Lower lobe of right lung (tissue), 2 donors: ENCODE measurements around the gene SH3BP1. TPM values are rescaled to one million over a fixed set of nuclear protein-coding genes. Genes with fewer than 3 reads are reported as not detected.
"Not testable (repeated sequence)": the region's sequence is repeated elsewhere in the genome, so short reads cannot be mapped to it uniquely, and the experiment has no call there.

ENCODE experiments used
- ATAC-seq, 2 donors: fragments of 200-7000 bp; cut with Tn5 transposase; one replicate each; pipeline ENCODE4 v1.9.1; 2020 to 2022; ENCODE audit warnings: mild to moderate bottlenecking in 2 of 2, moderate library complexity in 2 of 2
- DNase-seq: peaks from one replicate; pipeline ENCODE4 v3.0.0-alpha.2; 2020
- H3K27ac ChIP-seq: fragments of 200-600 bp; one replicate; pipeline ENCODE4 v1.8.0; 2022
- H3K27me3 ChIP-seq: fragments of 200-600 bp; one replicate; pipeline ENCODE4 v1.8.0; 2022; ENCODE audit warnings: low read depth
- H3K36me3 ChIP-seq: fragments of 200-600 bp; one replicate; pipeline ENCODE4 v1.8.0; 2022; ENCODE audit warnings: mild to moderate bottlenecking
- H3K4me1 ChIP-seq: fragments of 200-600 bp; one replicate; pipeline ENCODE4 v1.8.0; 2022
- H3K4me3 ChIP-seq: fragments of 200-600 bp; one replicate; pipeline ENCODE4 v1.8.0; 2022; ENCODE audit warnings: mild to moderate bottlenecking
- H3K9me3 ChIP-seq: fragments of 200-600 bp; one replicate; pipeline ENCODE4 v1.8.0; 2022
- intact Hi-C: fragments of 100-400 bp; cut with DNase I; formaldehyde crosslinking; loops from one replicate; pipeline ENCODE4 v1.11.0; 2022
- total RNA-seq: library from RNA; stranded (reverse); fragmentation: NEBNext Ultra II Directional; extraction: Animal tissue kit (Norgen Biotek cat#: 25700); gene quantifications from one replicate; pipeline ENCODE4 v1.2.1, GENCODE V29; 2021
- TF ChIP-seq, protein P1 (sequence below): fragments of 200-600 bp; IDR thresholded peaks from one replicate; pipeline ENCODE4 v1.8.0; 2022; ENCODE audit warnings: antibody characterized with exemption, mild to moderate bottlenecking
- donor health status: DM: no; HTN: yes; CAD: no; lungs with severe emphysema.

The SH3BP1 gene
- total RNA-seq, 1 donor from 2014 or later, result 34.8 TPM

DNA sequence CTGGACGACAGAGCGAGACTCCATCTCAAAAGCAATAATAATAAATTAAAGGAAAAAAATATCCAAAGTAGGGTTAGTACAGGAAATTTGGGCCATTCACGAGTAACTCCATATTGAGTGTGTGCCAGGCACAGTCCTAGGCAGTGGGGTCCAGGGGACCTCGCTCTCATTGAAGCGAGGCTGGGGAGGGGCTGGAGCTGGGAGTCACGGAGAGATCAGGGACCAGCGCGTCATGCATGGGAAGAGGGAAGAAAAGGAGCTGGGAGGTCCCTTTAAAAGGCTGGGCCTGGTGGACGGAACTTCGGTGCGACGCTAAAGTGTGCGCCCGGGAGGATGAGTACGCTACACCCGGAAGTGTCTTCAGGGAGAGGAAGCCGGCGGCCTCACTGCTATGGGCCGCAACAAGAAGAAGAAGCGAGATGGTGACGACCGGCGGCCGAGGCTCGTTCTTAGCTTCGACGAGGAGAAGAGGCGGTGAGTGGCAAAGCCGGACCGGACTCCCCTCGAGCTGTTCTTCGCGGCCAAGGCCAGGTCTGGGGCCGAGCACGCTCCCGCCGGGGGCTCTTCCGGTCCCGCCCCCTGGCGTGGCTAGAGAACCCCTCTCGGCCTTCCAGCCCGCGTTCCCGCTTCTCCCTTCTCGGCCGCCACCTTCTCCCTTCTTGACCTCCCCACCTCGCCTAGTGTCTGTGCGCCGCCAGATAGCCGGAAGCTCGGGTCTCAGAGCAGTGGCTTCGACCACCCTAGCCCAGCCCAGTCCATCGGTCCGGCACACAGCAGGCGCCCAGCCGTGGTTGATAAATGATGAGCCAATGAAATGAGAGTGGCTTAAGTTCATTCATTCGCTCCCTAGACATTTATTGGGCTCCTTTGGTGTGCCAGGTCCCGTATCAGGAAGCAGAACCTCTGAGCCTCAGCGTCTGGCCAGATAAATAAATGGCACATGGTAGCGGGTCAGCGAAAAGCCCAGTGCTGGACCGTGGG lies 46.8 kb downstream of the SH3BP1 start, which contains the start of gene NOL12:
Gene NOL12 (plus strand): TSS at position 342 of the 981 bp plus-strand sequence. CDS start 50 bp downstream, at position 392.
- H3K36me3 ChIP-seq, result peaks cover 32% of the 10 kb centered on the region
- TF ChIP-seq, protein P1, sequence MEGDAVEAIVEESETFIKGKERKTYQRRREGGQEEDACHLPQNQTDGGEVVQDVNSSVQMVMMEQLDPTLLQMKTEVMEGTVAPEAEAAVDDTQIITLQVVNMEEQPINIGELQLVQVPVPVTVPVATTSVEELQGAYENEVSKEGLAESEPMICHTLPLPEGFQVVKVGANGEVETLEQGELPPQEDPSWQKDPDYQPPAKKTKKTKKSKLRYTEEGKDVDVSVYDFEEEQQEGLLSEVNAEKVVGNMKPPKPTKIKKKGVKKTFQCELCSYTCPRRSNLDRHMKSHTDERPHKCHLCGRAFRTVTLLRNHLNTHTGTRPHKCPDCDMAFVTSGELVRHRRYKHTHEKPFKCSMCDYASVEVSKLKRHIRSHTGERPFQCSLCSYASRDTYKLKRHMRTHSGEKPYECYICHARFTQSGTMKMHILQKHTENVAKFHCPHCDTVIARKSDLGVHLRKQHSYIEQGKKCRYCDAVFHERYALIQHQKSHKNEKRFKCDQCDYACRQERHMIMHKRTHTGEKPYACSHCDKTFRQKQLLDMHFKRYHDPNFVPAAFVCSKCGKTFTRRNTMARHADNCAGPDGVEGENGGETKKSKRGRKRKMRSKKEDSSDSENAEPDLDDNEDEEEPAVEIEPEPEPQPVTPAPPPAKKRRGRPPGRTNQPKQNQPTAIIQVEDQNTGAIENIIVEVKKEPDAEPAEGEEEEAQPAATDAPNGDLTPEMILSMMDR, result no peak
- no peaks in the 10 kb centered on the region for H3K9me3 ChIP-seq
- DNase-seq (peak; percentile 88), ATAC-seq (peak; percentile 94 to 95)
- peaks cover 25% of the 10 kb centered on the region for H3K4me1 ChIP-seq
- intact Hi-C loops, result no loop called here
- H3K27ac ChIP-seq, result peak within 1 kb of the TSS; percentile 83
- peak within 1 kb of the TSS; percentile 72 for H3K4me3 ChIP-seq
- H3K27me3 ChIP-seq, result no peaks in the 10 kb centered on the region

DNA sequence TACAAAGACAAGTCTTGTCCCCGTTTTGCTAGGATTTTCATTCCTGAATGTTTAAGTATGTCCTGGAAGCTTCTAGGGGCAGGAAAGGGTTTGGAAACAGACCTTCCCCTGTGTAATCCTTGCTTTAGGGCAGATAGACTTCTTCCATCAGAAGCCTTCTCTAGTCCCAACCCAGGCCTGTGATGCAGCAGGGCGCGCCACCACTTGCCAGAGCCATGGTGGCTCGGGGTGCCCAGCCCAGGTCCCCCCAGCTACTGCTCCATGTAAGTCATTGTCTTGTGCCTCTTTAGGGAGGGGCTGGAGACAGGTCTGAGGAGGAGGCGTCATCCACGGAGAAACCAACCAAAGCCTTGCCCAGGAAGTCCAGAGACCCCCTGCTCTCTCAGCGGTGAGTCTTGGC lies 50.9 kb downstream of the SH3BP1 start:
- Histone ChIP-seq H3K4me1 (peaks cover 18% of the 10 kb centered on the region), H3K27ac (no peak overlapping the region), H3K4me3 (no peak overlapping the region), H3K36me3 (peaks cover 66% of the 10 kb centered on the region), H3K9me3 (no peaks in the 10 kb centered on the region), H3K27me3 (no peaks in the 10 kb centered on the region)
- no peak for DNase-seq
- TF ChIP-seq, protein P1, result no peak
- intact Hi-C loops, result no loop called here
- no peak for ATAC-seq

DNA sequence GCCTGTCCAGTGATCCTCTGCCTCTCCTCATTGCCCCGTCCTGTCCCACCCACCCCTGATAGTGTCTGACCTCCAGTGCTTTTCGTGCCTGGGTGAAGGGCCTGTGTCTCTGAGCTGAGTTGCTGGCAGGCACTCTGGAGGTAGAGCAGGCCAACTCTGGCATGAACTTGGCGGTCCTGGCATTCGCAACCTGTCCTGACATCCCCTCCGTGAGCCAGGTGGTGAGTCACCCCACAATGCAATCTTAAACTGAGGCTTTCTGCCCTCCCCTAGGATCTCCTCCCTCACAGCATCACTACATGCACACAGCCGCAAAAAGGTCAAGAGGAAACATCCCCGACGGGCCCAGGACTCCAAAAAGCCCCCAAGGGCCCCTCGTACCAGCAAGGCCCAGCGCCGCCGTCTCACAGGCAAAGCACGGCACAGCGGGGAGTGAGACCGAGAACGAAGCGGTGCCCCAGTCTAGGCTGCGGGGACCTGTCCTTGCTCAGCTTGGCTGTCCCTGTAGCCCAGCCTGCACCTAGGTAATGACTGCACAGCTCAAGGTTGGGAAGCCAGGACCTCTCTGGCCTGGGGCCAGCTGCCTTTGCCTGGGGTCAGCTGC lies 51.5 kb downstream of the SH3BP1 start:
- ATAC-seq (no peak), DNase-seq (no peak)
- H3K27me3 ChIP-seq, result no peaks in the 10 kb centered on the region
- TF ChIP-seq, protein P1, result no peak
- H3K9me3 ChIP-seq, result no peaks in the 10 kb centered on the region
- no peak overlapping the region for H3K27ac ChIP-seq
- no peak overlapping the region for H3K4me3 ChIP-seq
- H3K4me1 ChIP-seq, result peaks cover 15% of the 10 kb centered on the region
- H3K36me3 ChIP-seq, result peaks cover 66% of the 10 kb centered on the region
- intact Hi-C loops, result no loop called here

DNA sequence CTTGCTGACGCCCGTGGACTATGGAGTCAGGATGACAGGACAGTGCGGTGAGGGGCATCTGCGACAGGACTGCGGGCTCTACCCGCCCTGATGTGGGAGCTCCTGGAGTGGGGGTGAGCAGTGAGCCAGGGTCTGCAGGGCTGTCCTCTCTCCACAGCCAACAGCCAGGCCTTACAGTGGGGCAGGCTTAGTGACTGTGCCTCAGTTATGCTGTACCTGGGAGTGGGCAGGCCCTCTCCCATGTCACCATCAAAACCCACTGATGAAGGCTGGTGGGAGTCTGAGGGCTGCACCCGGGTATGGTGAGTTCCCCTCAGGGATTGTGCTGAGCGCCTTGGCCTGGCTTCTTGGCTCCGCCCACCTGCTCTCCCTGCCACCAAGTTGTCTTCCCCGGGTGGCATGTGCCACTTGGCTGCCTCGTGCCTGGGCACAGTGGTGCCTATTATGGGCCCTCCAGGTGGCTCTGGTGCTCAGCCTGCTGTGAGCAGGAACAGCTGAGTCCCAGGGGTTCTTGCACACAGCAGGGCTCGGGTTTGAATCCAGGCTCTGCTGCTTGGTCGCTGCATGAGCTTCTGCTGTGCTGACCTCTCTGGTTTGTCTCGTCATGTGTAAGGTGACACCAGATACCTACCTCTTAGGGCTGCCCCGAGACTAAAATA lies 53.3 kb downstream of the SH3BP1 start:
- Histone ChIP-seq H3K36me3 (peaks cover 66% of the 10 kb centered on the region), H3K4me3 (no peak overlapping the region), H3K27ac (no peak overlapping the region), H3K27me3 (no peaks in the 10 kb centered on the region), H3K9me3 (no peaks in the 10 kb centered on the region), H3K4me1 (peaks cover 15% of the 10 kb centered on the region)
- DNase-seq, result no peak
- TF ChIP-seq, protein P1, result no peak
- ATAC-seq, result no peak
- intact Hi-C loops, result no loop called here

DNA sequence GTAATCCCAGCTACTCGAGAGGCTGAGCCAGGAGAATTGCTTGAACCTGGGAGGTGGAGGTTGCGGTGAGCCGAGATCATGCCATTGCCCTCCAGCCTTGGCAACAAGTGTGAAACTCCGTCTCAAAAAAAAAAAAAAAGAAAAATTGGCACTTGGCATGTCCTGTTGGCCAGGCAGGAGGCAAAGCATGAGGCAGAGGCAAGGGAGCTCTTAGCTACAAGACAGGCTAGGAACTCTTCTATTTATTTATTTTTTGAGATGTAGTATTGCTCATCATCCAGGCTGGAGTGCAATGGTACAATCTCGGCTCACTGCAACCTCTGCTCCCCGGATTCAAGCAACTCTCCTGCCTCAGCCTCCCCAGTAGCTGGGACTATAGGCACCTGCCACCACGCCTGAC lies 54.7 kb downstream of the SH3BP1 start:
- not testable (repeated sequence) for ATAC-seq, H3K27me3 ChIP-seq

DNA sequence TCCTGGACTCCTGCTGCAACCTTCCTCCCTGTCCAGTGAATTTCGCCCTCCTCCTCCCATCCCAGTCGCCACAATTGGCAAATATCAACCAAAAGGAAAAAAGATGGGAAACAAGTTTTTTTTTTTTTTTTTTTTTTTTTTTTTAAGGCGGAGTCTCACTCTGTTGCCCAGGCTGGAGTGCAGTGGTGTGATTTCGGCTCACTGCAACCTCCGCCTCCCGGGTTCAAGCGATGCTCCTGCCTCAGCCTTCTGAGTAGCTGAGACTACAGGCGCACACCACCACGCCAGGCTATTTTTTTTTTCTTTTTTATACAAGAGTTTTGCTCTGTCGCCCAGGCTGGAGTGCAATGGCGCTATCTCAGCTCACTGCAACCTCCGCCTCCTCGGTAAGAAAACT lies 56.8 kb downstream of the SH3BP1 start:
- intact Hi-C loops, ATAC-seq, DNase-seq, H3K27me3 ChIP-seq, H3K9me3 ChIP-seq, H3K27ac ChIP-seq: not testable (repeated sequence)
- peaks cover 12% of the 10 kb centered on the region for H3K4me1 ChIP-seq
- peak overlapping the region; percentile 30 for H3K4me3 ChIP-seq
- peaks cover 34% of the 10 kb centered on the region for H3K36me3 ChIP-seq

More for the DNA sequence above, 54.7 kb downstream of the SH3BP1 start:
- H3K36me3 ChIP-seq, result peaks cover 54% of the 10 kb centered on the region
- peaks cover 12% of the 10 kb centered on the region for H3K4me1 ChIP-seq
- H3K4me3 ChIP-seq, DNase-seq, H3K27ac ChIP-seq, H3K9me3 ChIP-seq, intact Hi-C loops: not testable (repeated sequence)
